Mucosa of gallbladder (tissue), 1 donor: ENCODE data around the gene FAM47B. TPM values are rescaled to one million over a fixed set of nuclear protein-coding genes. Genes with fewer than 3 reads are reported as not detected.
A peak's percentile ranks its signal among the peaks of the same experiment; 100 is the strongest.

Source experiments
- DNase-seq: peaks from one replicate; pipeline ENCODE4 v3.0.0-alpha.2; 2020; ENCODE audit warnings: low spot score
- total RNA-seq: library from RNA; stranded (reverse); gene quantifications from one replicate; pipeline ENCODE4 v1.2.1, GENCODE V29; 2021
- donor health status: DM: no; HTN: no; CAD: no.

Gene FAM47B
- not detected for total RNA-seq

GRCh38 chrX:34942496-34942895 lies at the start of gene FAM47B:
Gene FAM47B (plus strand): TSS chrX:34942796. CDS start chrX:34942832, 36 bp downstream.
- DNase-seq: no peak

- no peak for DNase-seq
These were observed 48.9 kb upstream of the FAM47B start for GRCh38 chrX:34893741-34894140.

DNA sequence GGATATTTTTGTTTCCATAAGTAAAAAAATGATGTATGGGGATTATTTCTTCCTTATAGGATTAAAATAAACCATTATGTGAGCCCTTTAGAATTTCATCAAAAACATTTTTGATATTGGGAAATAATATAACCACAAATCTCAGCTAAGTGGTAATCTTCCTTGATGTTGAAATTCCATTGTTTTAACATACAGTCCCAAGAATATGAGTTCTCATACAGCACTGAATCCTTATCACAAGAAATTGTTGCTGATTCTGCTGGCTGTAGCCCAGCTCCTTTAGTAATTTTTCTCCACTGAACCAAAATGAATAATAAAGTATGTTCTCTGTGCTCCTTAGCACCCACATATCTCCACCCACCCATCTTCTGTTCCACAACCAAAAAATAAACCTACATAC lies 41.9 kb upstream of the FAM47B start:
- no peak for DNase-seq

- no peak for DNase-seq
These were observed 40.8 kb upstream of the FAM47B start for GRCh38 chrX:34901761-34902160.

DNA sequence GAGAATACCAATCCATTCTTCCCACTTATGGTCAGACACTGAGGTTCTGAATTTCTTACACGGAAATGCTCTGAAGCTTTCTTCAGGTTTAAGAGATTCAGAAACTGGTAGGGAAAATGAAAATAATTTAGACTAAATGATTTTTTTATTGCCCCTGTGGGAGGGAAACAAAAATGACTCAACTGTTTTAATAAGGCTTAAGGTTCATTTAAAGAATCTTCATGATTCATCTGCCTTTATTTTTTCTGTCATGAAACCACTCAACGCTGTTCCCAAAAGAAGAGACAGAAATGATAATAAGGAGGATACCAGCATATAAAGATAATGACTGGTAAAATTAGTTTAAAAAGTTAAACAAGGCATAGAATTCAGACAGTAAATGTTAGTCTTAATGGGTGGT lies 39.3 kb upstream of the FAM47B start:
- no peak for DNase-seq

GRCh38 chrX:34909151-34909550 lies 33.4 kb upstream of the FAM47B start:
- DNase-seq: no peak

DNA sequence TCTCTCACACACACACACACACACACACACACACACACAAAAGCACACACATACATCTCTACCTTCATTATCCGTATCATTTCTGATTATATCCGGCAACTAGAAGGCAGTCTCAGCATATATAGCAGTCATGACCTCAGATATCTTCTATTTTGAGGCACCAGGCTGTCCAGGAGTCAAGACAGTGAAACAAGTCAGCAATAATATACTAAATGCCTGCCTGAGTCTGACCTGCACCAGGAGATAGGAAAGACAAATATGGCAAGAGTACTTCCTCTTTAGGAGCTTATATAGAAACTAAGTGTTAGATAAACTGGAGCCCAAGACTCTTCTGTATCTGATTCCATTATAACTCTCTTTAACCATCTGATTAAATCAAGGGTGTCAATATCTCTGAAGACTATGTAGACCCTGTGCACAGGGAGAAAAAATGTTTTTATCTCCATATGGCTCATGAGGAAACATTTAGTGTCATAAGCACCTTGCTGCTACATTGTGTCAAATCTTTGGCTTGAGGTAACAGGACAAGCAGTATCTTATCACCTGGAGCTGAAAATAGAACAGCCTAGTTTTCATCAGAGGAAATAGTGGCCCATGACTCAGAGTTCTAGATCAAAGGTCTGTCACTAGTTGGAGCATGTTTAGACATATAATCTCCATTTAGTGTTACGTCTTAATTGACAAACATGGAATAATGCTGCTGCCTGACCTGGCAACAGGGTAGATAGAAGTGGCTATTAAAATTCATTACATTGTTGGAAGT lies 27.0 kb upstream of the FAM47B start:
- peak; percentile 28 for DNase-seq

DNA sequence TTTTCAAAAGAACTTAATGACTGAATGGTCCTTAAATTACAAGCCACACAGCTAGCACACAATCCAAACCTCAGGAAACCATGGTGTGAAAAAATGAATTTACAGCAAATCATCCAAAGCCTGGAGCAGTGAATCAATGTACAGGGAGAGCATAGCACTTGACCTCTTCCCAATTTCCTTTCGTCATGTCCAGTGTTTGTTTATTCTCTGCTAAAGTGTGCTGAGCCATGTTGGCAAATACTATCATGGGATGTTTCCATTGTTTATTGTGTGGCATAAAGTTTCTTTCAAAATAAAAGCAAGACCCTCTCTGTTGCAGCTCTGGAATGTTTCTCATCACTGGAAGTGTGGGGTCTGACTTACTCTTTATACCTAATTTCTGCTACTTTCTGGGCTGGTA lies 25.4 kb upstream of the FAM47B start:
- DNase-seq: no peak

GRCh38 chrX:34918091-34918736 lies 24.4 kb upstream of the FAM47B start:
- no peak for DNase-seq

DNA sequence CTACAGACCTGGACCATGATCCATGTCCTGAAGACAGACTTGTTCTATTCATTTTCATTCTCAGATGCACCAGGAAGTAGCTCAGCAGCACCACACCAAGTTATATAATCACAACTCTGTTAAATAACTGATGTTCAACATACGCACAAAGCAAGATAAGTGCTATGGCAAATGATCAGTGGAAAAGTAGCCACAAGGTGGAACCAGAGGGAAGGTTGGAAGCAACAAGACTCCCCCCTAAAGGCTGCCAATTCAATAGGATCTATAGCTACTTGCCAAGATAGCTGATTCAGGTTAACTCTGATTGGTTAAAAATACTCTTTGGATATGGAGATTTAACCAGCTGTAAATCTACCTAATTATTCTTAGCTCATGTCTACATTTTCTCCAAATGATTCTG lies 23.7 kb upstream of the FAM47B start:
- DNase-seq: peak; percentile 25

DNA sequence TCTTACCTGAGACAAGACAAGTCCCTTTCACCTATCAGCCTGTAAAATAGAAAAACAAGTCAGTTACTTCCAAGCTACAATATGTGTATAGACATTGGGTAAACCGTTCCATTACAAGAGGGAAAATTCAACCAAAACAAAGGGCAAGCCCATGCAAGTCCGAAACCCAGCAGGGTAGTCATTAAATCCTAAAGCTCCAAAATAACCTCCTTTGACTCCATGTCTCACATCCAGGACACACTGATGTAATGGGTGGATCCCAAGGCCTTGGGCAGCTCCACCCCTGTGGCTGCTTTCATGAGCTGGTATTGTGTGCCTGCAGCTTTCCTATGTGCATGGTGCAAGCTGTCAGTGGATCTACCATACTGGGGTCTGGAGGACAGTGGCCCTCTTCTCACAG lies 14.7 kb upstream of the FAM47B start:
- DNase-seq: no peak

DNA sequence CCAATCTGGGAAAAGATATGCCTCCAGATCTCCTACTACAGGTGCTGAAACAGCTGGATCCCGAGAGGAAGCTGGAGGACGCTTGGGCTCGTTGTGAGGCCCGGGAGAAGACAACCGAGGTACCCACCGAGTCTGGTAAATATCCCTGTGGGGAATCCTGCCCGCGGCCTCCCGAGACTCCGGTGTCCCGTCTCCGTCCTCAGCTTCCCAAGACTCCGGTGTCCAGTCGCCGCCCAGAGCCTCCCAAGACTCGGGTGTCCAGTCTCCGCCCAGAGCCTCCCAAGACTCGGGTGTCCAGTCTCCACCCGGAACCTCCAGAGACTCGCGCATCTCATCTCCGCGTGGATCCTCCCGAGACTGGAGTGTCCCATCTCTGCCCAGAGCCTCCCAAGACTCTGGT lies 639 bp downstream of the FAM47B start:
- DNase-seq: no peak

GRCh38 chrX:34956916-34957315 lies 14.3 kb downstream of the FAM47B start:
- no peak for DNase-seq

DNA sequence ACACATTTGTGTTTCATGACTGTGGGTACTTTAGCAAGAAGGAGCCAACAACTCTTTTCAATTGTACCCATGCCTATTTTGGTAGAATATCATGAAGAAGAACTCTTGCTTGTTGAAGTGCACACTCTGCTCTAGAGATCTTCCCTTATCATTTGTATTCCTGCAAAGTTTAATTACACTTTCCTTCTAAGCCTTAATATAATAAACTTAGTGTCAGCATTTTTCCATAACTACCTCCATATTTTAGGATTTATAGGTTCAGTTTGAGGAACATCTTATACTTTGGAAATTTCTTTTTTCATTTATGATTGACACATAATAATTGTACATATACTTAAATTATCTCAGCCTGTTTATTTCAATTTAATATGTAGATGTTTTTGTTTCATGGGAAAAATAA lies 19.1 kb downstream of the FAM47B start:
- no peak for DNase-seq

DNA sequence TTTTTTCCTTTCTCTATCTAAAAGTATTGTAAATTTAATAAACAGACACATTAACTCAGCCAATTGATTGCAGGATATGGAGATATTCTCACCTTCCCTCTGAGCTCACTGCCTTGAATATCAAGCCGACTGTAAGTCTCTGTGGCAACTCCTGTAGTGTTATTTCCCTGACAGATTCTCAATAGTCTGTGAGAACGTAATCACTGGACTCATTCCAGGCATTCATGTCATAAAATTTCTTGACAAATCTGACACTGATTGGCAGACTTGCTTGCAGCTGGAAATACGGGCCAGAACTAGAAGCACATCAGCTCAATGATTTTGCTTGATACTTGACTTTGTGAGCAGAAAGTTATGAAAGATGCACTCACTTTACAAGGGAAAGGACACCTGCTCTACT lies 29.6 kb downstream of the FAM47B start:
- no peak for DNase-seq

GRCh38 chrX:34978171-34978570 lies 35.6 kb downstream of the FAM47B start:
- no peak for DNase-seq

DNA sequence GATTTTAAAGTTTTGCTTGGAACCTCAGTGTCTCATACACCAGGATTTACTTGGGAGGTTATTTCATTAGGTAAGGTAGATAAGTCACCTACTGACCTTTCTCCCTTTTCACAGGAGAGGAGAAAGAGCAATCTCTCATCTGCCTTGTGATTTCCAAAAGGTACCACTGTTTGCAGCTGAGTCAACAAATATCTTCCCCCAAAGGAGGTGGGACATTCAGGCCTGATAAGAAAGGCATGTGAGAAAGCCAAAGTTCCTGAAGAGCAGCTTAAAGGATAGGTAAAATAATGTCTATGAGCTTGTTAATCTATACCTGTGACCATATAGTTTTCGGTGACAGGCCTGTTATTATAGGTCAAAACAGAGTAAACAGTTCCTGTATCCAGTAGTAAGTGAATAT lies 45.0 kb downstream of the FAM47B start:
- no peak for DNase-seq
